GM03348 (cell line): ENCODE results near the gene CDH23.
"Not testable (repeated sequence)": the region's sequence is repeated elsewhere in the genome, so short reads cannot be mapped to it uniquely, and the experiment has no call there.

Source experiments
- DNase-seq: peaks from one replicate; pipeline ENCODE4 v3.0.0; 2012; ENCODE audit warnings: low spot score

The CDH23 gene

GRCh38 chr10:71584902-71585563, 188.3 kb downstream of the CDH23 start:
- no peak for DNase-seq

DNA sequence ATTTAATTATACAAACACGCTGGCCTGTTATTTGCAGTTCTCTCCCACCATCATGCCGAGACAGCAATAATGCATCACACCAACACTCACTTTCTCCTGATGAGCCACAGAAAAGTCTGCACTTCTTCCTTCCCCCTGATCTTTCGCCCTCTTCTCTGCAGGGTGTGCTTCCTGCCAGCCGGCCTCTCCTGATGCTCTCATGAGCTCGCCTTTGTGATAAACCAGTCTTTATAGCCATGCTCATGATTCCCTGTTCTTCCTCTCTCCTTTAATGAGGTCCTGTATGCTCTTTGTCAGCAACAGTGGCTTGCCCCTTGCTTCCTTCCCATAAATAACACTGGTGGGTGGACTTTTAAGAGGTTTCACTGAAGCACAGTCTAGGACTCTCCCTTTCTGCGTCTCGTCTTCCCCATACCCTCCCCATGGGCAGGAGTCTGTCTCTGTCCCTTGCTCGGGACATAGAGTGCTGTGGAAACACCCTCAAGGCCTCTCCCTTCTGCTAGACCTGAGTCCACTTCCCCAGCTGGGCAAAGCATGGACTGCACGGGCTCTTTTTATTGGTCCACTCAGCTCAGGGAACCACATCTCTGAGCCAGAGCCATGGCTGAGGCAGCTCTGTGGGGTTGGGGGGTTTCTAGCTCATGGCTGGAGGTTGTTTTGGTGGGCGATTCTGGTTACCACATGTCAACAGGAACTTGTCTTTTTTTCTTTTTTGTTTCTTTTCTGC, 189.0 kb downstream of the CDH23 start:
- DNase-seq = no peak

DNA sequence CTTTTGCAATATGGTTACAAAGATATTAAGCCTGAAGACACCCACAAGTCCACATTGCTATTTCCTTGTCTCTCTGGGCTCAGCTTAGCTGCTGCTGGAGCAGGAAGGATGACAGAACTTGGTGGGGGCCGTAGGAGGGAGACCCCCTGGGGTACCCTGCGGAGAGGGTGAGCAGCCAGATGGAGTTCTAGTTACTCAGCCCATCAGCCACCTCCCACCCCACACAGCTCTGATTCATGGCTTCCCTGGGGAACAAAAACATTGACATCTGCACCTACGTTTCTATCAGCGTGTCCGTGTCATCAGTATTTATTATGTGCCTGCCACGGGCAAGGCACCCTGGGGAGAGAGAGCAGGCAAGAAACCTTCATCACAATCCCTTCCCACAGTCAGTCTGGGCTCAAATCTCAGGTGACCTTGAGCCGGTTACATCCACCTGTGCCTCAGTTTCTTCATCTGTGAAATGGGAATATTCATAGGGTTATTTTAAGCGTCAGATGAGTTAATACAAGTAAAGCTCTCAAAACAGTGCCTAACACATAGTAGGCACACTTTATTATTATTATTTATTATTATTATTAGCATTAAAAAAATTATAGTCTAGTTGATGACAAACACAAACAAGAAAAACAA, 191.3 kb downstream of the CDH23 start:
- no peak for DNase-seq

DNA sequence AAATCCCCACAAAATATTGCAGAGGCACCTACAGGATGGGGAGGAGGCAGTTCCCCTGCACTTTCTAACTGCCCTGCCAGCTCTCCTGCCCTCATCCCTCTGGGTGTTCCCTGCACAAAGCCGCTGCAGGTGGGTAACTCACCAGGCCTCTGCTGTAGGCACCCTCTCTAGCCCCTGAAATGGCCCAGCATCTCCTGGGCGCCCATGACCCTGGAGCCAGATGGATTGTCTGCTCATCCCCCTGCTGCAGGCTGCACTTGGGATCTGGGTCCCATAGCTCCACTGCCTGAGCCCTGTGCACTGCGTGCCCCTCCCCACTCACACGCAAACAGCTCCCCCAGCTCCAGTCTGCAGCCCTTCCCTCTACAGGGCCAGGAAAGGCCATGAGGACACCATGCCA, 192.0 kb downstream of the CDH23 start:
- no peak for DNase-seq

GRCh38 chr10:71589617-71590551, 193.2 kb downstream of the CDH23 start:
- DNase-seq = no peak

- no peak for DNase-seq
Observed at GRCh38 chr10:71590781-71591350, 194.1 kb downstream of the CDH23 start.

GRCh38 chr10:71594934-71595571, 198.3 kb downstream of the CDH23 start:
- no peak for DNase-seq

GRCh38 chr10:71595649-71596048, 198.9 kb downstream of the CDH23 start:
- DNase-seq = no peak

DNA sequence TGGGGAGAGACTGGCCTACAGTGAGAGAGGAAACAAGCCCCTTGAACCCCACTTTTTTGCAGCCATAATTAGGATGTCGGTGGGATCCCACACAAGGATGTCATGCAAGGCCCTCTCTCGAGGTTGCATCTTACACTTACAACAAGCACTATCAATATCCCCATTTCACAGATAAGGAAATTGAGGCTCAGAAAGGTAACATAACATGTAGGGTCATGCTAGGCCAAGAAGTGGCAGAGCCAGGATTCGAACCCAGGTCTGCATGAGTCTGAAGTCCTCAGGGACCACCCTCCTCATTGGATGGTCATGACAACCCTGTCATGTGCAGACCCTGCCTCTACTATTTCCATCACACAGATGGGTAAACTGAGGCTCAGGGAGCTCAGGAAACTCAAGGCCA, 199.4 kb downstream of the CDH23 start:
- no peak for DNase-seq

DNA sequence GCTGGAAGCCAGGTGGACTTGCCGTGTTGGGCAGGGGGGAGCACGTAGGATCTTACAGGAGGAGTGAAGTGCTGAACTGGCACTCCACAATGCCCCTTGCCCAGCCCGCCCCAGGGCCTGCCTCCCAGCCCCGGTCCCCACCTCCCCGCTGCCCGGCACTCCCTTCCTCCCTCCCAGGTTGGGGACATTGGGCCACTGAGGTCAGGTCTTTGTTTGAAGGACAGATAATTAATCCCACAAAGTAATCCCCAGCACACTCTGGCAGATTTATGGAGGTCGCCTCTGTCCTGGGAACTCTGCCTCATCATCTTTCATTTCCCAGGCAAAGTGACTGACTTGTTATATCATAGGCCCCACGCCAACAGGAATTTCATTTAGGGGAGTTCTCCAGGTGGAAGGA, 200.0 kb downstream of the CDH23 start:
- no peak for DNase-seq

DNA sequence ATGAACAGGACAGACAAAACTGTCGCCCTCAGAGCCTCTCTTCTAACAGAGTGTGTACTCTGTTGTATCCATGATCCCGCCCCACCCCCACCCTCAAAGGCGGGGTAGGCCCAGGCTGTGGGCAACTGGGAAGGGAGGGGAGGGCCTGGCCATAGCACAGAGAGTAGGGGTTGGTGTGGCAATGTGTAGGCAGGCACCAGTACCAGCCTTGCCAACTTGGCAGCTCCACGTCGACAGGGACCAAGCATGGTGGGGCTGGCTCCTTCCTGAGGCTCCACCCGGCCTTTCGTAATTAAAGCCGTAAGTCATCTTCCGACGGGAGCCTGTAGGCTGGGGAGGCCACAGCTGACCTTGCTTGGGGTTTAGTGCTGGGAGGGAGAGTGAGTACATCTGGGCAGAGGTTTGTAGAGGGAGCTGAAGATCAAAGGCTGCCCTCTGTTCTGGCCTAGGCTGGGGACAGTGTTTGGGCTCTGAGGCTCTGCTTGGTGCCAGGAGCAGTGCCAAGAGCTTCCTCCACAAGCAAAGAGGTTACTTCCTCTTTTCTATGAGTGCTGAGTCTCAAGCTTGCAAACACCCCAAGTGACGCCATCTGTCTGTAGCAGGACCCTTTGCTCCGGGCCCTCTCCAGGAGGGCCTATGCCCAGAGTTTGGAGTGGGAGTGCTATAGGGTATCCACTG, 201.2 kb downstream of the CDH23 start:
- peak; percentile 57 for DNase-seq

GRCh38 chr10:71598621-71599055, 201.9 kb downstream of the CDH23 start:
- peak; percentile 79 for DNase-seq

DNA sequence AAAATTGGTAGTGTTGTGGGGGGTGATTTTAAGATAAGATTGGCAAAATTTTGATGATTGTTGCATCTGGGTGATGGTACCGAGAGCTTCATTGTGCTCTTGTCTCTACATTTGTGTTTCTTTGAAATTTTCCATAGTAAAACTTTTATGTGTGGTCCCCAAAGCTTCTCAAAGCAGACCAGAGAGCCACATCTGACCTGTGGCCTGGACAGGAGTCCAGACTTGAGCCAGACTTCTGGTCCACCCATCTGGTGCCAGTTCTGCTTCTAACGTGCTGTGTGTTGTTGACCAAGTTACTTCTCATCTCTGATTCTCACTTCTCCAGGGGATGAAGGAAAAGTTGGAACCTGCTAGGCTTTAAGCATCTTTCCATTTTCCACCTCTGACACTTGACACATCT, 202.8 kb downstream of the CDH23 start:
- no peak for DNase-seq

GRCh38 chr10:71600242-71600641, 203.5 kb downstream of the CDH23 start:
- DNase-seq = not testable (repeated sequence)

GRCh38 chr10:71600849-71601248, 204.1 kb downstream of the CDH23 start:
- peak; percentile 87 for DNase-seq

DNA sequence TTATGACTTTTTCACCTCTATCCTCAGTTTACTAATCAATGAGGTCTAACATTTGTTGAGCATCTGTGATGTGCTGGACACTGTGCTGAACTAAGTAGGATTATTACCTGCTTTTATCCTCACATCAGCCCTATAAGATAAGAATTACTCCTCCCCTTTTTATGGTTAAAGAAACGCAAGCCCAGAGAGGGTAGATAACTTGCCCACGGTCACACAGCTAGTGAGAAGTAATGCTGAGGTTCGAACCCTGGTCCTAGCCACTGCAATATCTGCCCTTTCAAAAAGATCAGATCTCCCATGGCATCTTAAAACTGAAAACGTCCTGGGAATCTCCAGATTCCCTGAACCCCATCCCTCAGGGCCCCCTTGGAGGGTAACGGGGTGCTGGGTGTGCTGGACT, 204.6 kb downstream of the CDH23 start:
- DNase-seq = no peak

GRCh38 chr10:71603150-71603549, 206.4 kb downstream of the CDH23 start:
- no peak for DNase-seq

GRCh38 chr10:71603754-71604153, 207.0 kb downstream of the CDH23 start:
- no peak for DNase-seq

- no peak for DNase-seq
Observed at GRCh38 chr10:71604324-71605018, 207.8 kb downstream of the CDH23 start.
